AG10803 (cell line): ENCODE data around the gene FARS2.
A peak's percentile ranks its signal among the peaks of the same experiment; 100 is the strongest.

Source experiments
- DNase-seq: peaks from one replicate; pipeline ENCODE4 v3.0.0; 2010; ENCODE audit warnings: low read depth
- H3K4me3 ChIP-seq: 2 replicates; pipeline ENCODE4 v1.5.1; 2011; ENCODE audit warnings: mild to moderate bottlenecking, low read length, control low read depth
- CTCF ChIP-seq: conservative IDR thresholded peaks from 2 replicates; pipeline ENCODE4 v1.5.1; 2011; ENCODE audit warnings: mild to moderate bottlenecking, low read length, control low read depth, inconsistent platforms

The FARS2 gene

GRCh38 chr6:5566718-5567117 lies 305.4 kb downstream of the FARS2 start:
- TF ChIP-seq CTCF, result no peak
- DNase-seq, result no peak
- H3K4me3 ChIP-seq, result no peak overlapping the region

- DNase-seq, result no peak
- no peak for TF ChIP-seq CTCF
- no peak overlapping the region for H3K4me3 ChIP-seq
These were observed 306.0 kb downstream of the FARS2 start for GRCh38 chr6:5567352-5567751.

GRCh38 chr6:5567890-5568289 lies 306.6 kb downstream of the FARS2 start:
- no peak overlapping the region for H3K4me3 ChIP-seq
- no peak for DNase-seq
- TF ChIP-seq CTCF, result no peak

- no peak overlapping the region for H3K4me3 ChIP-seq
- no peak for TF ChIP-seq CTCF
- DNase-seq, result no peak
These were observed 308.2 kb downstream of the FARS2 start for GRCh38 chr6:5569491-5569890.

DNA sequence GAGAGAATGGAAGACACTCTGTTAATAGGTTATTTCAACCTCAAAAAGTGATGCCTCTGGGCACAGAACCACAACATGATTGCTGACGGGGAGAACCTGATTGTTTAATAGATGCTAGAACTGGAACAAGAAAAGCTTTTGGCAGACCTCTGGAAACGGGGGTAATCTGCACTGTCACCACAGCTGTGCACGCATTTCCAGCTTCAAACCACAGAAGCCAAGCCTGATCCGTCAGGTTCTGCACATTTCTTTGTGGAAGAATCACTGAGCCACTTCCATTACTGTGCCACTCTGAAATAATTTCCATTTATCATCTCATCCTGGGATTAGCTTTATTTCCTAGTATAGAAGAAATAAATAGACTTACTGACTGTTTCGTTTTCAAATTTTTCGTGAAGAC lies 309.3 kb downstream of the FARS2 start:
- no peak overlapping the region for H3K4me3 ChIP-seq
- DNase-seq, result no peak
- TF ChIP-seq CTCF, result no peak

GRCh38 chr6:5580736-5581581 lies 319.6 kb downstream of the FARS2 start:
- H3K4me3 ChIP-seq, result no peak overlapping the region
- DNase-seq, result no peak
- TF ChIP-seq CTCF, result no peak

- peak; percentile 36 for DNase-seq
- no peak overlapping the region for H3K4me3 ChIP-seq
- TF ChIP-seq CTCF, result peak; percentile 28
These were observed 321.4 kb downstream of the FARS2 start for GRCh38 chr6:5582762-5583161.
